Nephron (organoid): Measurements from ENCODE around the gene ZFYVE16.
"Not testable (repeated sequence)": the region's sequence is repeated elsewhere in the genome, so short reads cannot be mapped to it uniquely, and the experiment has no call there.

ENCODE experiments used
- H3K27ac Mint-ChIP-seq, 3 experiments: 2 replicates each; pipeline ENCODE4 v1.8.0; 2020; ENCODE audit warnings: mixed read lengths in 3 of 3, mild to moderate bottlenecking in 2 of 3, moderate library complexity in 1 of 3
- H3K27me3 Mint-ChIP-seq: 2 replicates; pipeline ENCODE4 v1.8.0; 2021; ENCODE audit warnings: low read depth, mild to moderate bottlenecking, moderate library complexity, mixed read lengths
- H3K36me3 Mint-ChIP-seq: 2 replicates; pipeline ENCODE4 v1.8.0; 2020; ENCODE audit warnings: low read depth, mixed read lengths
- H3K4me1 Mint-ChIP-seq: 2 replicates; pipeline ENCODE4 v1.8.0; 2020; ENCODE audit warnings: mixed read lengths
- H3K4me3 Mint-ChIP-seq, 3 experiments: 2 replicates each; pipeline ENCODE4 v1.8.0; 2020; ENCODE audit warnings: mild to moderate bottlenecking in 3 of 3, mixed read lengths in 3 of 3, moderate library complexity in 2 of 3
- H3K9me3 Mint-ChIP-seq: 2 replicates; pipeline ENCODE4 v1.8.0; 2020; ENCODE audit warnings: mixed read lengths
- CTCF ChIP-seq, 3 experiments: fragments of 200-600 bp; sonication (generic); IDR thresholded peaks; one replicate each; pipeline ENCODE4 v1.5.0; 2021; ENCODE audit warnings: antibody characterized with exemption in 3 of 3; ENCODE audit not compliant: unreplicated experiment in 3 of 3

The ZFYVE16 gene

GRCh38 chr5:80408484-80409366 is 861 bp downstream of the ZFYVE16 start:
- Mint-ChIP-seq H3K27ac (peak overlapping the region; percentile 92 to 99 (median 98)), H3K9me3 (no peaks in the 10 kb centered on the region), H3K4me3 (peak overlapping the region; percentile 88 to 97 (median 93)), H3K36me3 (peaks cover 21% of the 10 kb centered on the region), H3K27me3 (no peaks in the 10 kb centered on the region), H3K4me1 (peaks cover 23% of the 10 kb centered on the region)
- no peak for TF ChIP-seq CTCF (IDR thresholded peaks at IDR 0.05; ENCODE audit: unreplicated experiment in 3 of 3)

DNA sequence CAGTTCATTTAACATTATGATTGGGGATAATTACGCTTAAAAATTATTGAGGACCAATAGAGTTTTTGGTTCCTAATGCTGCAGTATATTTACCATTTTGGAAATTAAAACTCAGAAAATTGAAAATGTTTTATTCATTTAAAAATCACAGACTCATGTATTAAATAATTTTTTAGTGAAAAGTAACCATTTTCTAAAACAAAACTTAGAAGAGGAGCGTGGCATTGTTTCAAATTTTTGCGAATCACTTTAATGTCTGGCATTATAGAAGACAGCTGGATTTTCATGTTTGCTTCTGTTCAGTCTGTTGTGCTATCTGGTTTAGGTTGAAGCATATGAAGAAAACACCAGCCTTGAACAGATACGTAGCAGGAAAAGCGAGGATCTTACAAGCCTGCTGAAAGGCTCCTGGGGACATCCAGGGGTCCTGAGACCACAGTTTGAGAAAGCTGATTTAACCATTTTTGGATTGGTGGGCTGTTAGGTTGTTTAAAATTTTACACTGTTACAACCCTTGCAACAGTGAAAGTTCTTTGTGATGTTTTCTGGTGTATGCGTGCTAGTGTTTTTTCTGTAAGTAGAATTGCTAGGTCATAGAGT is 1.6 kb downstream of the ZFYVE16 start:
- Mint-ChIP-seq H3K4me3 (peak overlapping the region; percentile 88 to 97 (median 93)), H3K9me3 (no peaks in the 10 kb centered on the region), H3K27me3 (no peaks in the 10 kb centered on the region), H3K4me1 (peaks cover 23% of the 10 kb centered on the region), H3K27ac (peak overlapping the region; percentile 92 to 99 (median 95)), H3K36me3 (peaks cover 28% of the 10 kb centered on the region)
- TF ChIP-seq CTCF (IDR thresholded peaks at IDR 0.05; ENCODE audit: unreplicated experiment in 3 of 3): no peak

- no peak for TF ChIP-seq CTCF (IDR thresholded peaks at IDR 0.05; ENCODE audit: unreplicated experiment in 3 of 3)
- peaks cover 35% of the 10 kb centered on the region for H3K36me3 Mint-ChIP-seq
- no peaks in the 10 kb centered on the region for H3K27me3 Mint-ChIP-seq
- peak overlapping the region in 2 of 3 experiments; percentile 6 to 71 for H3K27ac Mint-ChIP-seq
- peaks cover 23% of the 10 kb centered on the region for H3K4me1 Mint-ChIP-seq
- H3K4me3 Mint-ChIP-seq: peak overlapping the region; percentile 31 to 59 (median 32)
- no peaks in the 10 kb centered on the region for H3K9me3 Mint-ChIP-seq
Measured at GRCh38 chr5:80411589-80412219, 3.8 kb downstream of the ZFYVE16 start.

- Mint-ChIP-seq H3K27me3 (no peaks in the 10 kb centered on the region), H3K27ac (no peak overlapping the region), H3K9me3 (peaks cover 3% of the 10 kb centered on the region), H3K4me3 (no peak overlapping the region), H3K36me3 (peaks cover 53% of the 10 kb centered on the region), H3K4me1 (peaks cover 19% of the 10 kb centered on the region)
- no peak for TF ChIP-seq CTCF (IDR thresholded peaks at IDR 0.05; ENCODE audit: unreplicated experiment in 3 of 3)
Measured at GRCh38 chr5:80414113-80414512, 6.2 kb downstream of the ZFYVE16 start.

DNA sequence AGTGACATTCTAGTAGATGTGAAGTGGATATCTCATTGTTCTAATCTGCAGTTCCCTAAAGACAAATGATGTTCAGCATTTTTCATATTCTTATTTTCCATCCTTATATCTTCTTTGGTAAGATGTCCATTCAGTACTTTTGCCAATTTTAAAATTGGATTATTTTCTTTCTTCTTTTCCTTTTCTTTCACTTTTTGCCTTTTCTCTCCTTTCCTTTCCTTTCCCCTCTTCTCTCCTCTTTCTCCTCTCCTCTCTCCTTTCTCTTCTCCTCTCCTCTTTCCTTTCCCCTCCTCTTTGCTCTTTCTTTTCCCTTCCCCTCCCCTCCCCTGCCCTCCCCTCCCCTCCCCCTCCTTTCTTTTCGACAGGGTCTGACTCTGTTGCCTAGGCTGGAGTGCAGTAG is 10.1 kb downstream of the ZFYVE16 start:
- TF ChIP-seq CTCF (IDR thresholded peaks at IDR 0.05; ENCODE audit: unreplicated experiment in 3 of 3): no peak
- Mint-ChIP-seq H3K27ac (no peak overlapping the region), H3K4me3 (no peak overlapping the region), H3K4me1 (no peaks in the 10 kb centered on the region), H3K27me3 (no peaks in the 10 kb centered on the region), H3K9me3 (peaks cover 23% of the 10 kb centered on the region), H3K36me3 (peaks cover 70% of the 10 kb centered on the region)

- H3K27me3 Mint-ChIP-seq, H3K4me1 Mint-ChIP-seq, H3K27ac Mint-ChIP-seq, H3K4me3 Mint-ChIP-seq: not testable (repeated sequence)
- peaks cover 88% of the 10 kb centered on the region for H3K36me3 Mint-ChIP-seq
- H3K9me3 Mint-ChIP-seq: peaks cover 69% of the 10 kb centered on the region
Measured at GRCh38 chr5:80424365-80424764, 16.5 kb downstream of the ZFYVE16 start.
